Measurements from ENCODE around the gene UBE2E2. TPM values are rescaled to one million over a fixed set of nuclear protein-coding genes. Genes with fewer than 3 reads are reported as not detected.

Gene UBE2E2
- total RNA-seq, 1 experiment from 2014 or later = 54.9 TPM

DNA sequence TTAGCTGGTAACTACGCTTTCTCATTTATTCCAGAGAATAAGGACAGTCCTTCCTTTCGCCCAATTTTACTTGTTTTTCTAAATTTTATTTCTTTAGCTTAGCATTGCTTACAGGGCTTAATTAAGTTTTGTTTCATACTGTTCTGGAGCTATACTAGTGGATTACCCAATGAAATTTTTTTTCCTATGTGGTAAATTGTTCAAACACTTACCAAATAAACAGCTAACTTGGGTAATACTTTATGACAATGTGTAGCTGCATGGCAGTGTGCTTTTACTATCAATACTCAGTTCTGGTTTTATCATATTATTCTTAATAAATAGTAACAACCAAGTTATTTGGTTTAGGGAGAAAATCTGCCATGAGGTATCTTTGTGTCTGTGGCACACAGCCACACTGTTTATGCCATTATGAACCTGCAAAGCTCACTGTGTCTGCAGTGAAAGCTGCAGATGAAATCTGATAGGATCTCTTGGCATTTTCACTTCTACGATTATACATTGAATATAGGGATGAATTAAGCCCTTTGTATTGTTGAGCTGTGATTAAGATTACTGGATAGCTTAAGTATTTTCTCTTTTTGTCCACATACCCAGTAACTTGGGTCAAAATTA lies 37.2 kb downstream of the UBE2E2 start:
- H3K36me3 Mint-ChIP-seq = no peaks in the 10 kb centered on the region
- H3K4me1 Mint-ChIP-seq = peaks cover 45% of the 10 kb centered on the region
- ChIA-PET POLR2A (no interaction called here), CTCF (no interaction called here)
- ATAC-seq = no peak
- H3K9me3 Mint-ChIP-seq = no peaks in the 10 kb centered on the region
- H3K27me3 Mint-ChIP-seq (ENCODE audit: low read depth) = no peaks in the 10 kb centered on the region
- H3K27ac Mint-ChIP-seq = no peak overlapping the region
- TF ChIP-seq ZSCAN18 (CRISPR knock-in tag; IDR thresholded peaks at IDR 0.05) = no peak
- no peak for TF ChIP-seq ZBTB21 (CRISPR knock-in tag; IDR thresholded peaks at IDR 0.05; ENCODE audit: borderline replicate concordance)
- no peak for TF ChIP-seq JUN (CRISPR knock-in tag; IDR thresholded peaks at IDR 0.05)
- TF ChIP-seq ZNF425 (CRISPR knock-in tag; conservative IDR thresholded peaks at IDR 0.05) = no peak
- TF ChIP-seq, protein P1, sequence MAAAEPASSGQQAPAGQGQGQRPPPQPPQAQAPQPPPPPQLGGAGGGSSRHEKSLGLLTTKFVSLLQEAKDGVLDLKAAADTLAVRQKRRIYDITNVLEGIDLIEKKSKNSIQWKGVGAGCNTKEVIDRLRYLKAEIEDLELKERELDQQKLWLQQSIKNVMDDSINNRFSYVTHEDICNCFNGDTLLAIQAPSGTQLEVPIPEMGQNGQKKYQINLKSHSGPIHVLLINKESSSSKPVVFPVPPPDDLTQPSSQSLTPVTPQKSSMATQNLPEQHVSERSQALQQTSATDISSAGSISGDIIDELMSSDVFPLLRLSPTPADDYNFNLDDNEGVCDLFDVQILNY (CRISPR knock-in tag; IDR thresholded peaks at IDR 0.05) = no peak
- TF ChIP-seq, protein P2, sequence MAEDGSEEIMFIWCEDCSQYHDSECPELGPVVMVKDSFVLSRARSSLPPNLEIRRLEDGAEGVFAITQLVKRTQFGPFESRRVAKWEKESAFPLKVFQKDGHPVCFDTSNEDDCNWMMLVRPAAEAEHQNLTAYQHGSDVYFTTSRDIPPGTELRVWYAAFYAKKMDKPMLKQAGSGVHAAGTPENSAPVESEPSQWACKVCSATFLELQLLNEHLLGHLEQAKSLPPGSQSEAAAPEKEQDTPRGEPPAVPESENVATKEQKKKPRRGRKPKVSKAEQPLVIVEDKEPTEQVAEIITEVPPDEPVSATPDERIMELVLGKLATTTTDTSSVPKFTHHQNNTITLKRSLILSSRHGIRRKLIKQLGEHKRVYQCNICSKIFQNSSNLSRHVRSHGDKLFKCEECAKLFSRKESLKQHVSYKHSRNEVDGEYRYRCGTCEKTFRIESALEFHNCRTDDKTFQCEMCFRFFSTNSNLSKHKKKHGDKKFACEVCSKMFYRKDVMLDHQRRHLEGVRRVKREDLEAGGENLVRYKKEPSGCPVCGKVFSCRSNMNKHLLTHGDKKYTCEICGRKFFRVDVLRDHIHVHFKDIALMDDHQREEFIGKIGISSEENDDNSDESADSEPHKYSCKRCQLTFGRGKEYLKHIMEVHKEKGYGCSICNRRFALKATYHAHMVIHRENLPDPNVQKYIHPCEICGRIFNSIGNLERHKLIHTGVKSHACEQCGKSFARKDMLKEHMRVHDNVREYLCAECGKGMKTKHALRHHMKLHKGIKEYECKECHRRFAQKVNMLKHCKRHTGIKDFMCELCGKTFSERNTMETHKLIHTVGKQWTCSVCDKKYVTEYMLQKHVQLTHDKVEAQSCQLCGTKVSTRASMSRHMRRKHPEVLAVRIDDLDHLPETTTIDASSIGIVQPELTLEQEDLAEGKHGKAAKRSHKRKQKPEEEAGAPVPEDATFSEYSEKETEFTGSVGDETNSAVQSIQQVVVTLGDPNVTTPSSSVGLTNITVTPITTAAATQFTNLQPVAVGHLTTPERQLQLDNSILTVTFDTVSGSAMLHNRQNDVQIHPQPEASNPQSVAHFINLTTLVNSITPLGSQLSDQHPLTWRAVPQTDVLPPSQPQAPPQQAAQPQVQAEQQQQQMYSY (CRISPR knock-in tag; IDR thresholded peaks at IDR 0.05) = no peak
- no peak overlapping the region for H3K4me3 Mint-ChIP-seq
- no peak for DNase-seq (ENCODE audit: low spot score)

DNA sequence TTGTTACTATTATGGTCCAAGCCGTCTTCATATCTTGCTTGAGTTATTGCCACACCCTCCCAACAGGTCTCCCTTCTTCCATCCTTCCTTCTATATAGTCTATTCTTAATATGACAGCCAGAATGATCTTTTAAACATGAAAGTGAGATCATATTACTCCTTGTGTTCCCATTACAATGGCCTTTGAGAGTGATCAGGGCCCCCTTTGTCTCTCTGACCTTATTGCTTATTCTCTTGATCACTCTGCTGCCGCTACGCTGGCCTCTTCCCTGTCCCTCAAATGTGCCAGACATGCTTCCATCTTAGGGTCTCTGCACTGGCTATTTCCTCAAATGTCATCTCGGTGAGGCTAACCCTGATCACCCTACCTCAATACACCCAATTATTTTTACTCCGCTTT lies 38.1 kb downstream of the UBE2E2 start:
- H3K4me3 Mint-ChIP-seq = no peak overlapping the region
- CTCF ChIA-PET = no interaction called here
- no peak for TF ChIP-seq NFATC4 (CRISPR knock-in tag; IDR thresholded peaks at IDR 0.05)
- no peak for TF ChIP-seq NR2C2 (CRISPR knock-in tag; IDR thresholded peaks at IDR 0.05)
- TF ChIP-seq JAZF1 (CRISPR knock-in tag; IDR thresholded peaks at IDR 0.05) = no peak
- TF ChIP-seq ZBTB21 (CRISPR knock-in tag; IDR thresholded peaks at IDR 0.05; ENCODE audit: borderline replicate concordance) = no peak
- TF ChIP-seq ATF6 (CRISPR knock-in tag; IDR thresholded peaks at IDR 0.05) = no peak
- no peak for TF ChIP-seq OVOL2 (CRISPR knock-in tag; IDR thresholded peaks at IDR 0.05; ENCODE audit: borderline replicate concordance)
- no peak for TF ChIP-seq CREM (CRISPR knock-in tag; IDR thresholded peaks at IDR 0.05)
- TF ChIP-seq NR3C1 (CRISPR knock-in tag; conservative IDR thresholded peaks at IDR 0.05; ENCODE audit: low read depth) = no peak
- TF ChIP-seq GRHL2 (CRISPR knock-in tag; IDR thresholded peaks at IDR 0.05; ENCODE audit: insufficient replicate concordance, severe bottlenecking) = no peak
- TF ChIP-seq HMGA2 (CRISPR knock-in tag; IDR thresholded peaks at IDR 0.05) = no peak
- no peak for TF ChIP-seq ZNF138 (CRISPR knock-in tag; conservative IDR thresholded peaks at IDR 0.05)
- TF ChIP-seq NFYB (CRISPR knock-in tag; conservative IDR thresholded peaks at IDR 0.05; ENCODE audit: low read depth) = no peak
- TF ChIP-seq ZNF423 (CRISPR knock-in tag; IDR thresholded peaks at IDR 0.05) = no peak
- TF ChIP-seq, protein P3, sequence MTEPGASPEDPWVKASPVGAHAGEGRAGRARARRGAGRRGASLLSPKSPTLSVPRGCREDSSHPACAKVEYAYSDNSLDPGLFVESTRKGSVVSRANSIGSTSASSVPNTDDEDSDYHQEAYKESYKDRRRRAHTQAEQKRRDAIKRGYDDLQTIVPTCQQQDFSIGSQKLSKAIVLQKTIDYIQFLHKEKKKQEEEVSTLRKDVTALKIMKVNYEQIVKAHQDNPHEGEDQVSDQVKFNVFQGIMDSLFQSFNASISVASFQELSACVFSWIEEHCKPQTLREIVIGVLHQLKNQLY (CRISPR knock-in tag; IDR thresholded peaks at IDR 0.05) = no peak
- TF ChIP-seq TEAD4 (CRISPR knock-in tag; IDR thresholded peaks at IDR 0.05) = no peak

More for the DNA sequence above, 38.1 kb downstream of the UBE2E2 start:
- ATAC-seq = 0 out of 2 replicates have a peak, but pooled peaks have one; percentile 20
- Mint-ChIP-seq H3K27ac (no peak overlapping the region; the same call in 1 of the 2 replicates), H3K27me3 (ENCODE audit: low read depth) (no peaks in the 10 kb centered on the region), H3K9me3 (no peaks in the 10 kb centered on the region), H3K4me1 (peaks cover 39% of the 10 kb centered on the region), H3K36me3 (no peaks in the 10 kb centered on the region)
- no peak for DNase-seq (ENCODE audit: low spot score)
- POLR2A ChIA-PET = no interaction called here

Measured in WTC11 (cell line).